ENCODE data around the gene MAP2K3.
"Not testable (repeated sequence)": the region's sequence is repeated elsewhere in the genome, so short reads cannot be mapped to it uniquely, and the experiment has no call there.

Gene MAP2K3

GRCh38 chr17:21350495-21350894 is 66.0 kb downstream of the MAP2K3 start:
- DNase-seq (ENCODE audit: low read depth in 2 of 2): not testable (repeated sequence)

DNA sequence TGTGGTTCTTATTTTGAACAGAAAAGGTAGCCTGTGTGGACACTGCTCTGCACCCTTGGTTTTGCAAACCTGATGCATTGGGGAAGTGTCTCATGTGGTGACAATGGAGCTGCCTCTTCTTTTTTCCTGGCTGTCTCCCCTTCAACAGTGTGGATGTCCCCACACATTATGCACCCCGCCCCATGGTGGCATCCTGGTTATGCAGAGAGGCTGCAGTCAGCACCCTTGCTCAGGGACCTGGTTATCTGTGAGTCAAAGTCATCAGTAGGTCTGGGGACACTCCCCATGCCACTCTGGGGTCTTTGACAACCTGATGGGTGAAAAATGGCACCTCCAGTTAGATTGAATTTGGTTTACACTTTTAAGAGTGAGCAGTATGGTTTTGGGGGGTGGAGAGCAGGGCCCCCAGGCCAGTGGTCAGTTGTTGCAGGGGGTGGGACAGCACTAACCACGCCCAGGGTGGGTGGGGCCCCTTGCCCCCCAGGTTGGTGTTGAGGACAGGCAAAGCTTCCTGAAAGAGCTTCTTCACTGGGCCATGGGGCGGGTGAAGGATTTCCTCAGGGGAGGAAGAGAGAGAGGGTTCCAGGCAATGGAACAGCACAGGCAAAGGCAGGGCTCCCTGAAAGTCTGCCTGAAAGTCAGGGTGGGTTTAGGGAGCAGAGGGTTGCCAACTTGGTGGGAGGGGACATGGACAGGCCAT is 67.0 kb downstream of the MAP2K3 start:
- DNase-seq (ENCODE audit: low read depth in 2 of 2): no peak

DNA sequence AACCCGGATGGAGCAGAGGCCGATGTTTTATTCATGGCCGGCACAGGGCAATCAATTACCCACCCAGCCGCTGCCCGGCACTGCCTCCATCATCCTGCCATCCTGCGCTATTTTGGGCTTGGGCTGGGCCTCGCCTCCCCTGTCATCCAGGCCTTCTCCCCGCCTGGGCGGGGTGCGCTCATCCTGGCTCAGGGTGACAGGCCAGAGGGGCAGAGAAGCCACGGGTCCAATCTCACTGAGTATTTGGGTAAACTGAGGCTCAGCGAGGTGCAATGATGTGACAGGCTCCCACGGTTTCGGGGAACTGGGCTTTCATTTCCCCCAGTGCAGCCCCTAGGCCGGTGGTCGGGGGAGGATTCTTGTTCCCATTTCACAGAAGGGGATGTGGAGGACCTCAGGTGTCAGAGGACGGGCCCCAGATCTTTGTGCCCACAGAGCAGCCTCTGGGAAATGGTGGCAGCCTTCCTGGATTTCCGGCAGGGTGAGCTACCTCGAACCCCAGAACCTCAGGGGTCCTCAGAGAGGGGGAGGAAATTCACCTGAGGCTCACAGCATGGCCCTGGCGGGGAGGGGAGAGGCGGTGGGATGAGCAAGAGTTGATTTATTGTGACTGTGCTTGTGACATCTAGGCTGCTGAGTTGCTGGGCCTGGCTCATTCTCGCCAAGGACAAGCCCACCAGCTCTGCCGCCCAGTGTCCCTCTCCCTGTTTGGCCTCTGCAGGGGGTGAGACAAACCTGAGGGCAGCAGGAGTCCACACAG is 67.9 kb downstream of the MAP2K3 start:
- no peak for DNase-seq (ENCODE audit: low read depth in 2 of 2)

DNA sequence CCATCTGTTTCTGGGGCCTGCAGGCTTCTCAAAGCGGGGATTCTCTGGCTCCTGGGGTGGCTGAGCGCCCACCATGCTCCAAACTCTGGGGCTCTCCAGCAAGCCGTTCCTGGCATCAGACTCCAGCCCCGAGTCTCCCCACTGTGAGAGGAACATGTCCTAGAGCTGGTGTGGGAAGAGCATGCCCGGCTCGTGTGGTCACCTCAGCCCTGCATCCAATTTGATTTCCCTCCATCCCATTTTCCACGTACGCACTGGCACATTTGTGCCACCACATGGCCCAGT is 68.4 kb downstream of the MAP2K3 start:
- DNase-seq (ENCODE audit: low read depth in 2 of 2): no peak

GRCh38 chr17:21353326-21354010 is 69.0 kb downstream of the MAP2K3 start:
- no peak for DNase-seq (ENCODE audit: low read depth in 2 of 2)

- no peak for DNase-seq (ENCODE audit: low read depth in 2 of 2)
Measured at GRCh38 chr17:21354796-21355385, 70.4 kb downstream of the MAP2K3 start.

DNA sequence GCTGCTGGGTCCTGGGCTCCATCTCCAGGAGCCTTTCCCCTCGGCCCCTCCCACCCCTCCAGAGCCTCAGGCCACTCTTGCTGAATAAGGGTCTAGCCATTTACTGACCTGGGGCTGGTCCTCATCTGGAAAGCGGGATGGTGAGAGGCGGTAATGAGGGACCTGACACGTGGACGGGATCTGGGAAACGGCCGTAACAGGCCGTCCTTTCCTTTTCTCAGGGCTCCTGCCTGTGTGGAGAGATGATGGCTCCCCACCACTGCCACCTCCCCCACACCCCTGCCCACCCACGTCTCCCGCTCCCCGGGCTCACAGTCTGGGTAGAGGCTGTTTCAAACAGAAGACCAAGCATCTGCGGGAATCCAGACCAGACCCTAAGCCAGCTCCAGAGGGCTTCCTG is 71.1 kb downstream of the MAP2K3 start:
- no peak for DNase-seq (ENCODE audit: low read depth in 2 of 2)

DNA sequence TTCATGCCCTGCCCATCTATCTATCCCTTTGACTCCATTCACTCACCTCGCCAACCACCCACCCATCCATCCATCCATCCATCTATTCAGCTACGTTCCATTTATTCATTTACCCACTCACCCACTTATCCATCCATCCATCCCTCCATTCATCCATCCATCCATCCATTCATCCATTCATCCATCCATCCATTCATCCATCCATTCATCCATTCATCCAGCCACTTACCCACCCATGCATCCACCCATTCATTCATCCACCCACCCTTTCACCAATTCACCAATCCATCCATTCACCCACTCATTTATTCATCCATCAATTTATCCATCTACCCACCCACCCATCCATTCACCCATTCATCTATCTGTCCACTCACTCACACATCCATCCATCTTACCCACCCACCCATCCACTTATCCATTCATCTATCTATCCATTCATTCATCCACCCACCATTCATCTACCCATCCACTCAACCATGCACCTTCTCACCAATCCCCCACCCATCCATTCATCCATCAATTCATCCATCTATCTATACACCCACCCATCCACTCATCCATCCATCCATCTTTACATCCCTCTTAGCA is 72.1 kb downstream of the MAP2K3 start:
- no peak for DNase-seq (ENCODE audit: low read depth in 2 of 2)

DNA sequence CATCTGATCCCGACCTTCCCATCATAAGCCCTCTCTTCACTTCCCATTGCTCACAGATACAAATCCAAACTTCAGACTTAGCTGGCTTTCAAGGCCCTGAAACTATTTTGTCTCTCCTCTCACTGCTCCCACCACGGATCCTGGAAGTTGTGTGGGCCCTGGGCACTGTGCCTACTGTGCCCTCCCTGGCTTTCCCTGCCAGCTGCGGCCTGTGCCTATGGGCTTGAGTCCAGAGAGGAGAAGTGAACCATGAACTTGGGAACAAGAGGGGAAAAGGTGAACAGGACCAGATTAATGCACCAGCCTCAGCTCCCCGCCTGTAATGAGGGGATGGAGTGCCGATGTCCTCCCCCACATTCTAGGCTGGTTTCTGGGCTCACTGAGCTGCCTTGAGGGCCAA is 72.8 kb downstream of the MAP2K3 start:
- DNase-seq (ENCODE audit: low read depth in 2 of 2): no peak

GRCh38 chr17:21357696-21358656 is 73.5 kb downstream of the MAP2K3 start:
- DNase-seq (ENCODE audit: low read depth in 2 of 2): no peak

DNA sequence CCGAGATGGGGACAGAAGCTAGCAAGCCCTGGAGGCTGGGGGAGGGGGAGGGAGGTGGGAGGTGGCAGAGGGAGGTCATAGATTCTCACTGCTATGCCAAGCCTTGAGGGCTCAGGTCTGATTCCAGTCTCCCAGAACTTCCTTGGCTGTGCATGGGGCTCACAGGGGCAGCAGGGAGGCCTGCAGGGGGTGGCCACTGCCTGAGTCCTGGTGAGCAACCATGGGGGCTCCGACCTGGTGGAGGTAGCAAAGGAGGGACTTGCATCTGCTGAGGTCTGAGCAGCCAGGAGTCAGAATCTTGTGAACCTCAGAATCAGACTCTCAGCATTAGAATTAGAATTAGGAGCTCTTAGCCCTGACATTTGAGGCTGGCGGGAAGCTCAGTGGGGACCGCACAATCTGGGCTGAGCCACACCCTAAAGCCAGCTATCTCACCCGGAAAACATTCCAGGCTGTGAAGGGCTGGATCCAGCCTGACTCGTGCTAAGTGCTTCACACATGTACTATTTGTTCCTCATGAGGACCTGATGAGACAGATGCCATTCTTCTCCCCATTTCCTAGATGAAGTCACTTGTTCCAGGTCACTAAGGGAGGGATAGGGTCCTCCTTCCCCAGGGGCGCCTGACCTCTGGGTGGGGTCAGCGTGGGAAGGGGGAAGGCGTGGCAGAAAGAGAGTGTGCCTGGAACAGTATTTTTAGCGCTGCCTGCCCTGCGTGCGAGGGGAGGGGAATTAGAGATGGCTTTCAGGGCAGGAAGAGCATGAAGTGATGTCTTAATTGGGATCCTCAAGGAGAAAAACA is 74.4 kb downstream of the MAP2K3 start:
- DNase-seq (ENCODE audit: low read depth in 2 of 2): no peak

- DNase-seq (ENCODE audit: low read depth in 2 of 2): no peak
Measured at GRCh38 chr17:21359483-21359840, 75.0 kb downstream of the MAP2K3 start.

- DNase-seq (ENCODE audit: low read depth in 2 of 2): no peak
Measured at GRCh38 chr17:21360048-21360447, 75.5 kb downstream of the MAP2K3 start.

- DNase-seq (ENCODE audit: low read depth in 2 of 2): no peak
Measured at GRCh38 chr17:21361020-21361809, 76.7 kb downstream of the MAP2K3 start.

DNA sequence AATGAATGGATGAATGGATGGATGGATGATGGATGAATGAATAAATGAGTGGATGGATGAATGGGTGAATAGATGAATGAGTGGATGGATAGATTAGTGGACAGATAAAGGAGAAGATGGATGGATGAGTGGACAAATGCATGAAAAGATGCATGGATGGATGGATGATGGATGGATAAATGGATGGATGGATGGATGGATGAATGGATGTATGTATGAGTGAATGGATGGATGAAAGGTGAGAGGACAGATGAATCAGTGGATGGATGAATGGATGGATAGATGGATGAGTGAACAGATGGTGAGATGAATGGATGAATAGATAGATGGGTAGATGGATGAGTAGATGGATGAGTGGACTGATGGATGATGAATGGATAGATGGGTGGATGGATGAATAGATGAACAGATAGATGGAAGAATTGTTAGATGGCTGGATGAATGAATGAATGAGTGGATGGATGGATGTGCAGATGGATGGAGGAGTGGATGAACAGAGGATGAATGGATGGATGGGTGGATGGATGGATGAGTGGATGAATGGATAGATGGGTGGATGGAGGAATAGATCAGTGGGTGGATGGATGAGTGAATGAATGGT is 77.9 kb downstream of the MAP2K3 start:
- no peak for DNase-seq (ENCODE audit: low read depth in 2 of 2)

GRCh38 chr17:21363776-21364642 is 79.5 kb downstream of the MAP2K3 start:
- DNase-seq (ENCODE audit: low read depth in 2 of 2): no peak

Measured in fibroblast of skin of left quadriceps (primary cell).